ENCODE results near the gene GAL3ST2. TPM values are rescaled to one million over a fixed set of nuclear protein-coding genes. Genes with fewer than 3 reads are reported as not detected.

GAL3ST2 gene
- total RNA-seq, 2 donors from 2014 or later, result 34.2 to 70.2 TPM

GRCh38 chr2:241849616-241850543, 73.3 kb downstream of the GAL3ST2 start:
- TF ChIP-seq CTCF (IDR thresholded peaks at IDR 0.05), result no peak
- intact Hi-C loops (cut with DNase I), result no loop called here
- Histone ChIP-seq H3K4me1 (no peaks in the 10 kb centered on the region), H3K9me3 (no peaks in the 10 kb centered on the region), H3K27ac (no peak overlapping the region), H3K36me3 (no peaks in the 10 kb centered on the region), H3K4me3 (no peak overlapping the region), H3K27me3 (no peaks in the 10 kb centered on the region), H3K9ac (ENCODE audit: low read depth in 2 of 2, low read length in 2 of 2) (no peak overlapping the region)
- DNase-seq, result no peak

- Histone ChIP-seq H3K27ac (no peak overlapping the region), H3K4me1 (no peaks in the 10 kb centered on the region), H3K27me3 (no peaks in the 10 kb centered on the region), H3K36me3 (no peaks in the 10 kb centered on the region), H3K9me3 (no peaks in the 10 kb centered on the region), H3K4me3 (no peak overlapping the region), H3K9ac (ENCODE audit: low read depth in 2 of 2, low read length in 2 of 2) (no peak overlapping the region)
- no peak for TF ChIP-seq CTCF (IDR thresholded peaks at IDR 0.05)
- no peak for DNase-seq
- intact Hi-C loops (cut with DNase I), result no loop called here
Observed at GRCh38 chr2:241850544-241851324, 74.1 kb downstream of the GAL3ST2 start.

- Histone ChIP-seq H3K27me3 (no peaks in the 10 kb centered on the region), H3K36me3 (no peaks in the 10 kb centered on the region), H3K9me3 (no peaks in the 10 kb centered on the region), H3K4me3 (no peak overlapping the region), H3K9ac (ENCODE audit: low read depth in 2 of 2, low read length in 2 of 2) (no peak overlapping the region), H3K27ac (no peak overlapping the region), H3K4me1 (no peaks in the 10 kb centered on the region)
- DNase-seq, result no peak
- TF ChIP-seq CTCF (IDR thresholded peaks at IDR 0.05), result no peak
- intact Hi-C loops (cut with DNase I), result no loop called here
Observed at GRCh38 chr2:241851325-241852115, 74.9 kb downstream of the GAL3ST2 start.

- DNase-seq, result no peak
- Histone ChIP-seq H3K27ac (no peak overlapping the region), H3K9me3 (no peaks in the 10 kb centered on the region), H3K4me1 (no peaks in the 10 kb centered on the region), H3K36me3 (no peaks in the 10 kb centered on the region), H3K4me3 (no peak overlapping the region), H3K27me3 (no peaks in the 10 kb centered on the region), H3K9ac (ENCODE audit: low read depth in 2 of 2, low read length in 2 of 2) (no peak overlapping the region)
- intact Hi-C loops (cut with DNase I), result no loop called here
- TF ChIP-seq CTCF (IDR thresholded peaks at IDR 0.05), result no peak
Observed at GRCh38 chr2:241852116-241852980, 75.7 kb downstream of the GAL3ST2 start.
